Measurements from ENCODE around the gene STXBP5. TPM values are rescaled to one million over a fixed set of nuclear protein-coding genes. Genes with fewer than 3 reads are reported as not detected.

The STXBP5 gene
- total RNA-seq, 1 experiment from 2014 or later = 10.1 TPM

DNA sequence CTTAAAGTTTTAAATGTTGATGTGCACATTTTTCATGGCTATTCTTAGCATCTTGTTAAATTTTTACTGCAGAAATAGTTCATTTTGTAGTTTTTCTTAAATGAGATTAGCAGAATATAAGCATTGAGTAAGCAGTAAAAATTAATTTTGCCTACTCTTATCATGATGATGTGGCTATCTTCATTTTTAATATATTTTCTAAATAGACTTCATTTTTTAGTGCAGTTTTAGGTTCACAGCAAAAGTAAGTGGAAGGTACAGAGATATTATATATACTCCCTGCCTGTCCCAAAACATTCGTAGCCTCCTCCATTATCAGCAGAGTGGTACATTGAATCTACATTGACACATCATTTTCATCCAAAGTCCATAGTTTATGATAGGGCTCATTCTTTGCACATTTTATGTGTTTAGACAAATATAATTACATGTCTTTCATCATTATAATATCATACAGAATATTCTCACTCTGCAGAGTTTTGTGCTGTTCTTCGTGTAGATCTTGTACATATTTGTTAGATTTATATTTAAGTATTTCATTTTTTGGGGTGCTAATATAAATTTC lies 13.7 kb downstream of the STXBP5 start:
- Mint-ChIP-seq H3K4me3 (ENCODE audit: low read depth, unreplicated experiment) (no peak overlapping the region), H3K27ac (ENCODE audit: unreplicated experiment) (no peak overlapping the region), H3K36me3 (ENCODE audit: insufficient read depth, unreplicated experiment) (no peaks in the 10 kb centered on the region), H3K27me3 (ENCODE audit: unreplicated experiment) (no peaks in the 10 kb centered on the region), H3K9me3 (ENCODE audit: low read depth, unreplicated experiment) (no peaks in the 10 kb centered on the region), H3K4me1 (ENCODE audit: low read depth, unreplicated experiment) (no peaks in the 10 kb centered on the region)
- intact Hi-C loops (cut with micrococcal nuclease; ENCODE audit: unreplicated experiment) = no loop called here
- TF ChIP-seq, protein P1, sequence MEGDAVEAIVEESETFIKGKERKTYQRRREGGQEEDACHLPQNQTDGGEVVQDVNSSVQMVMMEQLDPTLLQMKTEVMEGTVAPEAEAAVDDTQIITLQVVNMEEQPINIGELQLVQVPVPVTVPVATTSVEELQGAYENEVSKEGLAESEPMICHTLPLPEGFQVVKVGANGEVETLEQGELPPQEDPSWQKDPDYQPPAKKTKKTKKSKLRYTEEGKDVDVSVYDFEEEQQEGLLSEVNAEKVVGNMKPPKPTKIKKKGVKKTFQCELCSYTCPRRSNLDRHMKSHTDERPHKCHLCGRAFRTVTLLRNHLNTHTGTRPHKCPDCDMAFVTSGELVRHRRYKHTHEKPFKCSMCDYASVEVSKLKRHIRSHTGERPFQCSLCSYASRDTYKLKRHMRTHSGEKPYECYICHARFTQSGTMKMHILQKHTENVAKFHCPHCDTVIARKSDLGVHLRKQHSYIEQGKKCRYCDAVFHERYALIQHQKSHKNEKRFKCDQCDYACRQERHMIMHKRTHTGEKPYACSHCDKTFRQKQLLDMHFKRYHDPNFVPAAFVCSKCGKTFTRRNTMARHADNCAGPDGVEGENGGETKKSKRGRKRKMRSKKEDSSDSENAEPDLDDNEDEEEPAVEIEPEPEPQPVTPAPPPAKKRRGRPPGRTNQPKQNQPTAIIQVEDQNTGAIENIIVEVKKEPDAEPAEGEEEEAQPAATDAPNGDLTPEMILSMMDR (IDR thresholded peaks at IDR 0.05; ENCODE audit: unreplicated experiment) = no peak
- DNase-seq = no peak
- no TSS peak for BruUV-seq (replicated peaks)
- CTCF ChIA-PET = no interaction called here

DNA sequence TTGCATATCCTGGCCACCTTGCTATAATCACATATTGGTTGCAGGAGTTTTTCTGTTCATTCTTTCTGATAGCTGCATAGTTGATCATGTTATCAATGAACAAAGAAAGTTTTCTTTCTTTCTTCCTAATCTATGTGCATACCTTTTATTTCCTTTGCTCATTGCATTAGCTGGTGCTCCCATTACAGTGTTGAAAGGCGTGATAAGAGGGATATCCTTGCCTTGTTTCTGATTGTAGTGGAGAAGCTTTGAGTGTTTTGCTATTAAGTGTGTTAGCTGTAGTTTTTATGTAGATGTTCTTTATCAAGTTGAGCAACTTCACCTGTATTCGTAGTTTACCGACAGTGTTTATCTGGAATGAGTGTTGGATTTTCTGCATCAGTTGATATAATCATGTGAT lies 14.6 kb downstream of the STXBP5 start:
- CTCF ChIA-PET = no interaction called here
- TF ChIP-seq, protein P1 (IDR thresholded peaks at IDR 0.05; ENCODE audit: unreplicated experiment) = no peak
- DNase-seq = no peak
- BruUV-seq (replicated peaks) = no TSS peak
- no peak overlapping the region for H3K27ac Mint-ChIP-seq (ENCODE audit: unreplicated experiment)
- no peaks in the 10 kb centered on the region for H3K9me3 Mint-ChIP-seq (ENCODE audit: low read depth, unreplicated experiment)
- H3K36me3 Mint-ChIP-seq (ENCODE audit: insufficient read depth, unreplicated experiment) = no peaks in the 10 kb centered on the region
- H3K4me3 Mint-ChIP-seq (ENCODE audit: low read depth, unreplicated experiment) = no peak overlapping the region
- intact Hi-C loops (cut with micrococcal nuclease; ENCODE audit: unreplicated experiment) = no loop called here
- no peaks in the 10 kb centered on the region for H3K27me3 Mint-ChIP-seq (ENCODE audit: unreplicated experiment)
- H3K4me1 Mint-ChIP-seq (ENCODE audit: low read depth, unreplicated experiment) = no peaks in the 10 kb centered on the region

DNA sequence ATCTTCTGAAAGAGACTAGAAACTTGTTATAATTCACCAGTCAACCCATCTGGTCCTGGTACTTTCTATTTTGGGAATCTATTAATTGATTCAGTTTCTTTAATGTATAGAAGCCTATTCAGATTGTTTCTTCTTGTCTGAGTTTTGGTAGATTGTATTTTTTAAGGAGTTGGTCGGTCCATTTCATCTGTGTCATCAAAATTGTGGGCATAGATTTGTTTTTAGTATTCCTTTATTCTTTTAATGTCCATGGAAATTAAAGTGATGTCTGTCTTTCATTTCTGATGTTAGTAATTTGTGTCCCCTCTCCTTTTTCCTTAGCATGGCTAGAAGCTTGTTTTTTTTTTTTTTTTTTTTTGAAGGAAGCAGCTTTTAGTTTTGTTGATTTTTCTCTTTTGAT lies 15.2 kb downstream of the STXBP5 start:
- no peaks in the 10 kb centered on the region for H3K9me3 Mint-ChIP-seq (ENCODE audit: low read depth, unreplicated experiment)
- intact Hi-C loops (cut with micrococcal nuclease; ENCODE audit: unreplicated experiment) = no loop called here
- no peak overlapping the region for H3K4me3 Mint-ChIP-seq (ENCODE audit: low read depth, unreplicated experiment)
- no TSS peak for BruUV-seq (replicated peaks)
- no peak for DNase-seq
- no peaks in the 10 kb centered on the region for H3K36me3 Mint-ChIP-seq (ENCODE audit: insufficient read depth, unreplicated experiment)
- no peaks in the 10 kb centered on the region for H3K4me1 Mint-ChIP-seq (ENCODE audit: low read depth, unreplicated experiment)
- TF ChIP-seq, protein P1 (IDR thresholded peaks at IDR 0.05; ENCODE audit: unreplicated experiment) = no peak
- H3K27ac Mint-ChIP-seq (ENCODE audit: unreplicated experiment) = no peak overlapping the region
- CTCF ChIA-PET = no interaction called here
- H3K27me3 Mint-ChIP-seq (ENCODE audit: unreplicated experiment) = no peaks in the 10 kb centered on the region

DNA sequence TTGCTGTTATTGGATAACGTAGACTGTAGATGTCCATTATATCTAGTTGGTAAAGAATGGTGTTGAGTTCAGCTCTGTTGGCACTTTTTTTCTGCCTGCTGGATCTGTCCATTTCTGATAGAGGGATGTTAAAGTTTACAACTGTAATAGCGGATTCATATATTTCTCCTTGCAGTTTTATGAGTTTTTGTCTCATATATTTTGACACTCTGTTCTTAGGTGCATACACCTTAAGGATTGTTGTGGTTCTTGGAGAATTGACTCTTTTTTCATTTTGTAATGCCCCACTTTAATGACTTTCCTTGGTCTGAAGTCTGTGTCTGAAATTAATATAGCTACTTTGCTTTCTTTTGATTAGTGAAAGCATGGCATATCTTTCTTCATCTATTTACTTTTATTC lies 16.1 kb downstream of the STXBP5 start:
- DNase-seq = no peak
- intact Hi-C loops (cut with micrococcal nuclease; ENCODE audit: unreplicated experiment) = loop anchor here (5.0 kb wide), 1 partner anchor 363 kb away; no protein-coding TSS in a partner anchor
- H3K4me3 Mint-ChIP-seq (ENCODE audit: low read depth, unreplicated experiment) = no peak overlapping the region
- no peak overlapping the region for H3K27ac Mint-ChIP-seq (ENCODE audit: unreplicated experiment)
- CTCF ChIA-PET = no interaction called here
- no peaks in the 10 kb centered on the region for H3K4me1 Mint-ChIP-seq (ENCODE audit: low read depth, unreplicated experiment)
- H3K9me3 Mint-ChIP-seq (ENCODE audit: low read depth, unreplicated experiment) = no peaks in the 10 kb centered on the region
- TF ChIP-seq, protein P1 (IDR thresholded peaks at IDR 0.05; ENCODE audit: unreplicated experiment) = no peak
- BruUV-seq (replicated peaks) = no TSS peak
- no peaks in the 10 kb centered on the region for H3K27me3 Mint-ChIP-seq (ENCODE audit: unreplicated experiment)
- H3K36me3 Mint-ChIP-seq (ENCODE audit: insufficient read depth, unreplicated experiment) = no peaks in the 10 kb centered on the region

All from Calu3 (cell line).